GM18520 (cell line): Measurements from ENCODE around the gene BCAM.
"Not testable (repeated sequence)": the region's sequence is repeated elsewhere in the genome, so short reads cannot be mapped to it uniquely, and the experiment has no call there.

Source experiments
- ATAC-seq: cut with Tn5 transposase; IDR thresholded peaks from one replicate; pipeline ENCODE4 v1.9.1; 2021; ENCODE audit not compliant: unreplicated experiment

BCAM gene

DNA sequence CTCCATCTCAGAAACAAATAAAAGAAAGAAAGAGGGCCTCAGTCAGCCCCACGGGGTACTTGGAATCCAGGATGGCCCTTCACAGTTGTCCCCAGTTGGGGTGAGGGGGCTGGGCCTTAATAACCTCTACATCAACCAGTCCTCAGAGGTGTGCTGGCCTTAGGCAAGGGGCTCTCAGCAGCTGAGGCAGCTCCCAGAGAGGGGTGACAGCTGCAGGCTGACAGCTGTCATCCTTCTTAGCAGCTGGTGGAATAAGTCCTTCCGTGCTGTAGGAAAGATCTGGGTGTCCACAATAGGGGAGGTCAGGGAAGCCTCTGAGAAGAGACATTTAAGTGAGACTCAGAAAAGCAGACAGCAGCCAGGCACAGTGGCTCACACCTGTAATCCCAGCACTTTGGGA, 7.4 kb downstream of the BCAM start:
- no peak for ATAC-seq

DNA sequence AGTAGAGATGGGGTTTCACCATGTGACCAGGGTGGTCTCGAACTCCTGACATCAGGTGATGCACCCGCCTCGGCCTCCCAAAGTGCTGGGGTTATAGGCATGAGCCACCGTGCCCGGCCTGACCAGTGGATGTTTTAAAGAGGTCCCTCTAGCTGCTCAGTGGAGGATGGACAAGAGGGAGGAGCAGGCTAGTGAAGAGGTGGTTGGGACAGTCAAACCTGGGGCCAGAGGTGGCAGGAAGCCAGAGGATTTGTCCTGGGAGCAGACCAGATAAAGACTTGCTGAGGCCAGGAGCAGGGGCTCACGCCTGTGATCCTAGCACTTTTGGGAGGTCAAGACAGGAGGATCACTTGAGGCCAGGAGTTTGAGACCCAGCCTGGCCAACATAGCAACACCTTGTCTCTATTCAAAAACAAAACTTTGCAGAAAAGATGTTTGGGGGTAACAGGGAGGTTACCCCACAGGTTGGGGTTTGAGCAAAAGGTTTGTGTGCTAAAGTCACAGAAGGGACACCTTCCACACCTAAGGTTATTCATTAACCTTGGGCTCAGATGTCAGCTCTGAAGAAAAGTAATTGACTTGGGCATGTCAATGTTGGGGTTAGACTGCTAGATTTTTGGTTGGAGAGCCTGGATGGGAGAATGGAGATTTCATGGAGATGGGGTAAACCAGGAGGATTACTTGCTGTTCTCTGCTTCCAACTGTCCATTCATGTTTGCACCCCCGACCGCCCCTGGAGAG, 9.0 kb downstream of the BCAM start:
- ATAC-seq, result no peak

DNA sequence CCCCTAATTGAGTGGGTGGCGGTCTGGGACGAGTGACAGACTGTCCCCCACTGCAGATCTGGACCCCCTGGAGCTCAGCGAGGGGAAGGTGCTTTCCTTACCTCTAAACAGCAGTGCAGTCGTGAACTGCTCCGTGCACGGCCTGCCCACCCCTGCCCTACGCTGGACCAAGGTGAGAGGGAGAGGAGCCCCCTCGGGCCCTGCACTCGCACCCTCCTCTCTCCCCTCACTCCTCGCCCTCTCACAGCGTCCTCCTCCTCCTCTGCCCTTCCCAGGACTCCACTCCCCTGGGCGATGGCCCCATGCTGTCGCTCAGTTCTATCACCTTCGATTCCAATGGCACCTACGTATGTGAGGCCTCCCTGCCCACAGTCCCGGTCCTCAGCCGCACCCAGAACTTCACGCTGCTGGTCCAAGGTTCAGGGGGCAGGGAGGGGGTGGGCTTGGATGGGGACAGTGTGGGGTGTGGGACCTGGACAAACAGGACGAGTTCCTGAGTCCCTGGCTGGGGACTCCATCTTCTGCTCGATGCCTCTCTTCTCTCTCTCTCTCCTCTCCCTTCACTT, 9.6 kb downstream of the BCAM start:
- no peak for ATAC-seq

DNA sequence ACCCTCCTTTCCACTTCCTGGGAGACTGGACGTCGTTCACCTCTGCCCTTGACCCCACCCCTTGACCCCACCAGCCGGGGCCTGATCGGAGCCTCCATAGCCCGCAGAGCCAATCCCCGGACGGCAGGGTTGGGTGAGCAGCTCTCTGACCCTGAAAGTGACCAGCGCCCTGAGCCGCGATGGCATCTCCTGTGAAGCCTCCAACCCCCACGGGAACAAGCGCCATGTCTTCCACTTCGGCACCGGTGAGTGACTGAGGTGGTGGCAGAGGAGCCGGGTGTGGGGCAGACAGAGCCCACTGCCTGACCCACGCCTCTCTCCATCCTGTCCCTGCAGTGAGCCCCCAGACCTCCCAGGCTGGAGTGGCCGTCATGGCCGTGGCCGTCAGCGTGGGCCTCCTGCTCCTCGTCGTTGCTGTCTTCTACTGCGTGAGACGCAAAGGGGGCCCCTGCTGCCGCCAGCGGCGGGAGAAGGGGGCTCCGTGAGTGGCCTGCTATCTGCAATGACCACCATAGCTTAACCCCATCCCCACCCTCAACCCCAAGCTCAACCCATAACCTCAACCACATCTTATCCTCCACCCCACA, 10.4 kb downstream of the BCAM start:
- no peak for ATAC-seq

DNA sequence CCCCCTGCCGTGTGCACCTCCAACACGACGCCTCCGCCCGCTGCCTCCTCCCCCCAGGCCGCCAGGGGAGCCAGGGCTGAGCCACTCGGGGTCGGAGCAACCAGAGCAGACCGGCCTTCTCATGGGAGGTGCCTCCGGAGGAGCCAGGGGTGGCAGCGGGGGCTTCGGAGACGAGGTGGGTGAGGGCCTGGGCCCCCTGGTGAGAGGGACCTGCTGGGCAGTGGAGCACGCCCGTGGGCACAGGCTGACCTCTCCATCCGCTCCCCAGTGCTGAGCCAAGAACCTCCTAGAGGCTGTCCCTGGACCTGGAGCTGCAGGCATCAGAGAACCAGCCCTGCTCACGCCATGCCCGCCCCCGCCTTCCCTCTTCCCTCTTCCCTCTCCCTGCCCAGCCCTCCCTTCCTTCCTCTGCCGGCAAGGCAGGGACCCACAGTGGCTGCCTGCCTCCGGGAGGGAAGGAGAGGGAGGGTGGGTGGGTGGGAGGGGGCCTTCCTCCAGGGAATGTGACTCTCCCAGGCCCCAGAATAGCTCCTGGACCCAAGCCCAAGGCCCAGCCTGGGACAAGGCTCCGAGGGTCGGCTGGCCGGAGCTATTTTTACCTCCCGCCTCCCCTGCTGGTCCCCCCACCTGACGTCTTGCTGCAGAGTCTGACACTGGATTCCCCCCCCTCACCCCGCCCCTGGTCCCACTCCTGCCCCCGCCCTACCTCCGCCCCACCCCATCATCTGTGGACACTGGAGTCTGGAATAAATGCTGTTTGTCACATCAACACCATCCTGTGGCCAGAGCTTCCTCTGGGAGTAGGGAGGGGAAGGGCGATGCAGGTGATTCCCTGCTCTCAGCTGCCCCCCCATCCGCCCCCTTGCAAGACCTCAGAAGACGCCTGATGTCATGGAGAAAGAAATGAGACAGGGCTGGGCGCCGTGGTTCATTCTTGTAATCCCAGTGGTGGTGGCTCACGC, 12.0 kb downstream of the BCAM start:
- ATAC-seq, result no peak

DNA sequence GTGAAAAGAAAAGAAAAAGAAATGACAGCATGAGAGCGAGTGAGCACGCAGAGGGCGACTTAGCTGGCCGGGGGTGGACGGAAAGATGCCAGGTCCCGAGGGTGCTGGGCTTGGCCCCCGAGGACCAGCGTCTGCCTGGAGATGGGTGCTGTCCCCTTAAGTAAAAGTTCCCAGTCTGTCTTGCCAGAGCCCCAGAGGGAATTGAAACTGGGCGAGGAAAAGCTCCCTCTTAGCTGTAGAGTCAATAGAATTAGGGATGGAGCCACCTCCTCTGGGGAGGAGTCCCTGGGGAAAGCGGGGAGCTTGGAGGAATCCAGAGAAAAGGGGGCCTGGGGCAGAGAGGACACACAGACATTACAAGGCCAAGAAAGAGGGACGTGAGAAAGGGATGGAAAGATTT, 13.3 kb downstream of the BCAM start:
- no peak for ATAC-seq

DNA sequence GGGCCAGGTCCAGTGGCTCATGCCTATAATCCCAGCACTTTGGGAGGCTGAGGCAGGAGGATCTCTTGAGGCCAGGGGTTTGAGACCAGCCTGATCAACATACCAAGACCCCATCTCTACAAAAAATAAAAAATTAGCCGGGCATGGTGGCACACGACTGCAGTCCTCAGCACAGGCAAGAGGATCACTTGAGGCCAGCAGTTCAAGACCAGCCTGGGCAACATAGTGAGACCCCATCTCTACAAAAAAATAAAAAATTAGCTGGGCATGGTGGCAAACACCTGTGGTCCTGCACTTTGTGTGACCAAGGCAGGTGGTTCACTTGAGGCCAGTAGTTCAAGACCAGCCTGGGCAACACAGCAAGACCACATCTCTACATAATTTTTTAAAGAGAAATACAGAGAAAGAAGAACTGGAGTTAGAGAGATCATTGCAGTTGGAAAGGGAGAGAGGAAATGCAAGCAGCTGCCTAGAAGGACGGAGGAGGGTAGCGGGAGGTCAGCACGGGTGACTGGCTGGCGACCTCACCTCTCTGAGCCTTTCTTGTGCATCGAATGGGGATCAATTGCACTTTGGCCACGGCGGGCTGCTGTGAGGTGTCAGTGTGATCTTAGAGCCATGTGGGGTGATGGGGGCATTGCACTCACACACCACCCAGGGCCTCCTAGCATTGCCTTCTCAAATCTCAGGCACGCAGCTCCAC, 13.9 kb downstream of the BCAM start:
- no peak for ATAC-seq

DNA sequence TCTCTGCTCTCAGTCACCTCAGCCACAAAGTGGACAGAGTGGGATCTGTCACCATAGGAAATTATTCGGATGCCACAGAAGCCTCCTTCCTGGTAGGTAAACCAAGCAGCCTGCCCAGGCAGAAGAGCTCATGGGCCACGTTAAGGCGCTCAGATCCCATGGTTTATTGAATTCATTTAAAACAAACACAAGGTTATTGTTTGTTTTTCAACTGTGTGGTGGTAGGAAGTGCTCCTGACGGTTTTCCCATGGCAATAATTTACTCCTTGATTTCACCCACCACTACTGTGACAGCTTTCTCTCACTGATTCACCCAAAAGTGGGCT, 14.4 kb downstream of the BCAM start:
- no peak for ATAC-seq

DNA sequence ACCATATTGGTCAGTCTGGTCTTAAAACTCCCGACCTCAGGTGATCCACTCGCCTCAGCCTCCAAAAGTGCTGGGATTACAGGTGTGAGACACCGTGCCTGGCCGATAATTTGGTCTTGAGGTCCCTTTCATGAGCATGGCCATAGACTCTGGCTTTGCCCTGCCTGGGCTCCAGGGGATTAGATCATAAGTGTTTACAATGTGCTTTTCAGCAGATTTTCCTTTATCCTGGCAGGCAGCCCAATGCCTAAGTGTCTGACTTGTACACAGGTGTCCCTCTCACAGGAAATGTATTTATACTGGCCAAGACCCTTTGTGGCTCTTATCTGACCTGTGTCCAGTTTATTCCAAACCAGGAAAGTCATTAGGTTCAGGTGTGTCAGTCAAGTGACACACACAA, 15.9 kb downstream of the BCAM start:
- no peak for ATAC-seq

DNA sequence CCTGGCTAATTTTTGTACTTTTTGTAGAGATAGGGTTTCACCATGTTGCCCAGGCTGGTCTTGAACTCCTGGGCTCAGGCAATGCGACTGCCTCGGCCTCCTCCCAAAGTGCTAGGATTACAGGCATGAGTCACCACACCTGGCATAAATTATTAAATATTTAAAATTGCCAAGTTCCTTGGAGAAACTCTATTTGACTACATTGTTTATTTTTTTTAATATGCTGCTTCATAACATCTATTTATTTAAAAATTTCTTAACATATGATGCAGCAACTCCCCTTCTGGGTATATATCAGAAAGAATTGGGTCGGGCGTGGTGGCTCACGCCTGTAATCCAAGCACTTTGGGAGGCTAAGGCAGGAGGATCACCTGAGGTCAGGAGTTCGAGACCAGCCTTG, 24.0 kb downstream of the BCAM start:
- not testable (repeated sequence) for ATAC-seq

DNA sequence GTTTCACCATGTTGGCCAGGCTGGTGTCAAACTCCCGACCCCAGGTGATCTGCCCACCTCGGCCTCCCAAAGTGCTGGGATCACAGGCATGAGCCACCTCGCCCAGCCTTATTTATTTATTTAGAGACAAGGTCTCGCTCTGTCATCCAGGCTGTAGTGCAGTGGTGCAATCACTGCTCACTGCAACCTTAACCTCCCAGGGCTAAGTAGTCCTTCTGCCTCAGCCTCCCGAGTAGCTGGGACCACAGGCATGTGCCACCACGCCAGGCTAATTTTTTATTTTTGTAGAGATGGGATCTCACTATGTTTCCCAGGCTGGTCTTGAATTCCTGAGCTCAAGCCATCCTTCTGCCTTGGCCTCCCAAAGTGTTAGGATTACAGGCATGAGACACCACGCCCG, 25.5 kb downstream of the BCAM start:
- ATAC-seq, result not testable (repeated sequence)

DNA sequence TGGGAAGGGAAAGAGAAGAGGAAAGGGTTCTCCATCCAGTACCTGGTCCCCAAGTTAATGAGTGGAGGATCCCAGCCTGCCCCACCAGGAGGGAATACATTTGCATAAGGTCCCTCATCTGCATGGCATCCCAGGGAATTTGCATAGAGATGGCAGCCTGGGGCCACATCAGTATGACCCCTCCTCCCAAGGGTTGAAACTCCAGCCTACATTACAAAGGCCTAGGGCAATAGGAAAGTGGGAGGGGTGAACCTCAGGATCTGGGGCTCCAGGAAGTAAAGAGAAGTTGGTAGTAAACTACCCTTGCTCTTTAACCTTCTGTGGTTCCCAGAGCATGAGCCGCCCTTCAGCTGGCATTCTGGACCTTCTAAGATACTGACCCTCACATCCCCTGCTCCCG, 30.4 kb downstream of the BCAM start:
- ATAC-seq, result no peak

DNA sequence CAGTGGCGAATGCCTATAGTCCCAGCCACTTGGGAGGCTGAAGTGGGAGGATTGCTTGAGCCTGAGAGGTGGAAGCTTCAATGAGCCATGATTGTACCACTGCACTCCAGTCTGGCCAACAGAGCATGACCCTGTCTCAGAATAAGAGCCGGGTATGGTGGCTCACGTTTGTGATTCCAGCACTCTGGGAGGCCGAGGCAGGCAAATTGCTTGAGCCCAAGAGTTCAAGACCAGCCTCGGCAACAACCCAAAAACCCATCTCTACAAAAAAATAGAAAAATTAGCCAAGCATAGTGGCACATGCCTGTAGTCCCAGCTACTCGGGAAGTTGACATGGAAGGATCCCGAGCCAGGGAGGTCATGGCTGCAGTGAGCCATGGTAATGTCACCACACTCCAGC, 31.9 kb downstream of the BCAM start:
- no peak for ATAC-seq

DNA sequence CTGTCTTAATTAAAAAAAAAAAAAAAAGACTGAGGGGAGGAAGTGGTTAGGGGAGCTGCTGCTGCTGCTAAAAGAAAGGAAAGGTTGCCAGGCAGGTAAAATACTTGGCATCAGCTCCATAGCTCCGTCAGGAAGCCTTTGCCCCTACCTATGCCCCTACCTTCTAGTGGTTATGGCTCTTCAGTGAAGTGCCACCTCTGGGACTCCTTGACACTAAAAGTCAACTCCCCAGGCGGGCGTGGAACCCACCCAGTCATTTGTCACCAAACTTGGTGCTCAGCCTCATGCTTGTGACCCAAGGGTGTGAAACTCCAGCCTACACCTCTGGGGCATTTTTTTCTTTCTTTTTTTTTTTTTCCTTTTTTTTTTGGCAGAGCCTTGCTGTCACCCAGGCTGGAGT, 32.3 kb downstream of the BCAM start:
- ATAC-seq, result no peak

DNA sequence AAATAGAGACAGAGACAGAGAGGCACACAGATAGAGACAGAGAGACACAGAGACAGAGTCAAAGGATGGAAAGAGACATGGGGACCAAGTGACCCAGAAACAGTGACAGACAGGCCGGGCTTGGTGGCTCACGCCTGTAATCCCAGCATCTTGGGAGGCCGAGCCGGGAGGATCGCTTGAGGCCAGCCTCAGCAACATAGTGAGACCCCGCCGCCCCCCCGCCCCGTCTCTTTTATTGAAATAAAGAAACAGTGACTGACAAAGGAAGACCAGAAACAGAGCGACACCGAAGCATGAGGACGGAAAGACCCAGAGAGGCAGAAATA, 36.3 kb downstream of the BCAM start:
- no peak for ATAC-seq

DNA sequence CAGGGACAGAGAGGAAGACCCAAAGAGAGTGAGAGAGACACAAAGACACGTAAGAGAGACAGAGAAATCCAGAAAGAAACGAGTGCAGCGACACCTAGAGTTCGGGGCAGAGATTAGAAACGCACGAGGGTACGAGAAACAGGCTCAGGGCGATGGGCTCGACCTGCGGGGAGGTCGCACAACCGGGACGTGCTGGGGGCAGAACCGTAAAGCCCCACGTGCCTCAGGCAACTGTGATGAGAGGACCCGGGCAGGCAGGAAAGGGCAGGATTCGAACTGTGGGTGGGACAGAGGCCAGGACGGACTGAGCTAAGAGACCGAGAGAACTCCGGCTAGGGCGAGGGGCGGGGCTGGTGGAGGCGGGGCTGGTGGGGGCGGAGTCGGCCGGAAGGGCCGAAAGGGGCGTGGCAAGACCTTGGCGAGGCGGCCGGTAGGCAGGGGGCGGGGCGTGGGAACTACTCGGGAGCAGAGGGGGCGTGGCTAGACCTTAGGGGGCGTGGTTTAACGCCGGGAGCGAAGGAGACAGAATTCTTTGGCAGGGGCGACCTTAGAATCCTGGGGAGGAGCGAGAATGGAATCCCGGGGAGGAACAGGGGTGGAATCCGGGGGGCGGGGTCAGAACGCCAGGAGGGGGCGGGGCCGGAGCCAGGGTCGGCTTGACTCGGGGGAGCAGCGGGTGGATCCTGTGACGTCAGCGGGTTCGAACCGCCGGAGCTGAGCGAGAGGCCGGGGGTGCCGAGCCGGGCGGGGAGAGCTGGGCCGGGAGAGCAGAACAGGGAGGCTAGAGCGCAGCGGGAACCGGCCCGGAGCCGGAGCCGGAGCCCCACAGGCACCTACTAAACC, 36.9 kb downstream of the BCAM start, which contains the start of gene NECTIN2:
Gene NECTIN2, plus strand, starts transcription at position 686 of the 843 bp plus-strand sequence. CDS start 229 bp downstream, outside the sequence.
- no peak for ATAC-seq

DNA sequence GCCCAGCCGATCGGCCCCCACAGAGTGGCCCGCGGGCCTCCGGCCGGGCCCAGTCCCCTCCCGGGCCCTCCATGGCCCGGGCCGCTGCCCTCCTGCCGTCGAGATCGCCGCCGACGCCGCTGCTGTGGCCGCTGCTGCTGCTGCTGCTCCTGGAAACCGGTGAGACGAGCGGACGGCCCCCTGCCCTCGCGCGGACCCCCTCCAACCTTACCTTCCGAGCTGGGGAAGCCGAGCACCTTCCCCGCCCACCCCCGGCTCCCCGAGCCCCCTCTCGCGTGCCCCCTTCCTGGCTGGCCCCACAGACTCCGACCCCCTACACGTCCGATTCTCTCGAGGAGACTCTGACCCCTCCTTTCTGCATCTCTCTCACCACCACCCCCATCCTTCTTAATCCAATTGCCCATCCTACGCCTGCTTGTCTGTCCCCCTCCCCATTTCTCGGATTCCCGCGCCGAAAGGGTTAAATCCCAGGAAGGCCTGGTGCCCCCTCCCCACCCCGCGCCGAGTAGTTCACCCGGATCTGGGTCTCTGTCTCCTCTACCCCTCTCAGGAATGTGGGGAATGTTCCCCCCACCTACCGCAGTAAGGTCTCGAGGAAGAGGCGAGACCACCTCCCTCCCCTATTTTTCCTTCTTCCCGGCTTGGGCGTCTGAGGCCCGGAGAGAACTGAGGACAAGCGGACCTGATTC, 37.7 kb downstream of the BCAM start:
- no peak for ATAC-seq

DNA sequence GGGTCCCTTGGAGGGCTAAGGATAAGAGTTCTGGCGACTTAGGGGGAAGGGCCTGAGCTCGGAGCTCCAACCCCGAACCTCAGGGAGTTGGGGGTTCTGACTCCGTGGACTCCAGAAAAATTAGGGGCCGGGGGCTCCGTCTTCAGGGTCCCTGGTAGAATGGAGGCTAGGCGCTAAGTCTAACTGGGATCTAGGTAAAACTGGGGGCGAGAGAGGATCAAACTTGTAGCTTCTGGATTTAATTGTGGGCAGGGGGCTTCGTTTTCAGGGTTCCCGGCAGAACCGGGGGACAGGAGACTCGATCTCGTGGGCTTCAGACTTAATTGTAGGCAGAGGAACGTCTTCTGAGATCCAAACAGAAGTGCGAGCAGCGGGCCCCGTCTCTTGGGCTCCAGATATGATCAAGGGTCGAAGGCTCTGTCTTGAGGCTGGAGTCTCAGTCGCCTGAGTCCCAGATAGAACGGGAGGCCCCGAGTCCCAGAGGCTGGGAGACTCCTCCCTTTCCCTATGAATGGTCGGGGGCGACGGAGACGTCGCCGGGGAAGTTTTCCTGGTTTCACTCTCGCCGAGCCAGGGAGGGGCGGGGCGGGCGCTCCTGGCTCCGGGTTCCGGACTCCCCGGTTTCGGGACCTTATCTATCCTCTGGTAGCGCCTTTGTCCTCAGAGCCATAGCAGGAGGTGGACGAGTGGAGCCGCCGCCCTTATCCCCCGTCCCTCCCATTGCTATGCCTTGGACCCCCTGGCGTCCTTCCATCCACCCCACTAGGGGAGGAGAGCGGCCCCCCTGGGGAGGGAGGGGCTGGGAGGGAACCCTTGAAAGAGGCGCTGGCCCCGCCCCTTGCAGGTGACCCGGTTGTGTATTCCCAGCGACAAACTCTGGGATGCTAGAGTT, 38.5 kb downstream of the BCAM start:
- no peak for ATAC-seq
